Pons (tissue), 1 donor: Measurements from ENCODE around the gene ZNF548.
"Not testable (repeated sequence)": the region's sequence is repeated elsewhere in the genome, so short reads cannot be mapped to it uniquely, and the experiment has no call there.

ENCODE experiments used
- DNase-seq: peaks from one replicate; pipeline ENCODE4 v3.0.0-alpha.2; 2016; ENCODE audit warnings: low spot score

The ZNF548 gene

DNA sequence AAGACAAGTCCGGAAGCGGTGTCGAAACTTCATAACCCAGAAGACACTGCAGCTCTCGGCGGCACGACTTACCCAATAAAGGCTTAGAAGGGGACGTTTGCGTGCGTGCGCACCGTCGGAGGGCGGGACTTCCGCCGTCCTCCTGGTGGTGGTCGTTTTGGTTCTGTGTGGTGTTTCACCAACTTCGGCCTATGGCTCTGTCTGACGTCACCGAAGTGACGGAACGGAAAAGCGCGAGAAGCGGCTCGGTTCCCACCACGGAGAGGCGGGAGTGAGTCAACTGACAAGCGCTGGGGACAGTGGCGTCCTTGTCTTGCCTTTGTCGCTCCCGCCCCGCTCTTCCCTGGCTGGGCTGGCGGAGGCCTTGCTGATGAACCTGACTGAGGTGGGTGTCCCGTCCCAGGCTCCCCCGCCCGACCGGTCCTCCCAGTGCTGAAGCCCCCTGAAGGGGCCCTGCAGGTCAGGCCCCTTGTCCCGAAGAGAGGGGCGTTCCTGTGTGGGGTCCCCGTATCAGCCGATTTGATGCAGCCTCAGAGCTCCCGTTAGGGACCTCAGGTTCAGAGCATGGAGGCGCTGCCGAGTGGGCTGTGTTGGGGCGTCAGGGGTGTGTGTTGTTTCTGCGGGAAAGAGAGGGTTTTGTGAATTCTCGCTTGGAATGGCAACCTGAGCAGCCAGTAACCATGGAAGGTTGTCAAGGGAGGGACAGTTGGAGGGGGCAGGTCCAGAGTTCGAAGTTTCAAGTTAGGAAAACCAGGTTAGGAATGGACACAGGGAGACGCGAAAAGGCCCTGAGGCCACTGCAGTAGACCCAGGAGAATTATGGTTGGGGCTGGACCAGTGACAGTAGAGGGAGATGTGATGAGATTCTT lies at the start of gene ZNF548:
Gene ZNF548, plus strand, starts transcription at position 125 of the 869 bp plus-strand sequence. Its CDS starts 246 bp downstream, at position 371.
- DNase-seq = peak; percentile 99

DNA sequence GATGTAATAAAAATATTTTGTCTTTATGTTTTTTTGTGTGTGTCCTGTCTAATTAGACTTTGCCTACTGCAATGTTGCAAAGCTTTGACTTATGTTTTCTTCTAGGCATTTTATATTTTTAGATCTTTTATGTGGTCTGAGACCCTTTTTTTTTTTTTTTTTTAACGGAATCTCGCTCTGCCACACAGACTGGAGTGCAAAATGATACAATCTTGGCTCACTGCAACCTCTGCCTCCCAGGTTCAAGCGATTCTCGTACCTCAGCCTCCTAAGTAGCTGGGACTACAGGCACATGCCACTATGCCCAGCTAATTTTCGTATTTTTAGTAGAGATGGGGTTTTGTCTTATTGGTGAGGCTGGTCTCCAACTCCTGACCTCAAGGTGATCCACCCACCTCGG lies 47.1 kb upstream of the ZNF548 start:
- DNase-seq = no peak

DNA sequence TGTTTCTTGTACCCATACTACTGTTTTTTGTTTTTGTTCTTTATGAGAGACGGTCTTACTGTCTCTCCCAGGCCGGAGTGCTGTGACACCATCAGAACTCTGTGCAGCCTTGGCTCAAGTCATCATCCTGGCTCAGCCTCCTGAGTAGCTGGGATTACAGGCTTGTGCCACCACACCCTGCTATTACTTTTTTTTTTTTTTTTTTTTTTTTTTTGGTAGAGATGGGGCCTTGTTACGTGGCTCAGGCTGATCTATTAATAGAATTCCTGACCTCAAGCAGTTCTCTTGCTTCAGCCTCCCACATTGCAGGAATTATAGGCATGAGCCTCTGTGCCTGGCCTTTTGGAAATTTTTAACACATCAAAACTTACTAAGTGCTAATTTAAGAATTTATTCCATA lies 41.5 kb upstream of the ZNF548 start:
- DNase-seq = no peak

DNA sequence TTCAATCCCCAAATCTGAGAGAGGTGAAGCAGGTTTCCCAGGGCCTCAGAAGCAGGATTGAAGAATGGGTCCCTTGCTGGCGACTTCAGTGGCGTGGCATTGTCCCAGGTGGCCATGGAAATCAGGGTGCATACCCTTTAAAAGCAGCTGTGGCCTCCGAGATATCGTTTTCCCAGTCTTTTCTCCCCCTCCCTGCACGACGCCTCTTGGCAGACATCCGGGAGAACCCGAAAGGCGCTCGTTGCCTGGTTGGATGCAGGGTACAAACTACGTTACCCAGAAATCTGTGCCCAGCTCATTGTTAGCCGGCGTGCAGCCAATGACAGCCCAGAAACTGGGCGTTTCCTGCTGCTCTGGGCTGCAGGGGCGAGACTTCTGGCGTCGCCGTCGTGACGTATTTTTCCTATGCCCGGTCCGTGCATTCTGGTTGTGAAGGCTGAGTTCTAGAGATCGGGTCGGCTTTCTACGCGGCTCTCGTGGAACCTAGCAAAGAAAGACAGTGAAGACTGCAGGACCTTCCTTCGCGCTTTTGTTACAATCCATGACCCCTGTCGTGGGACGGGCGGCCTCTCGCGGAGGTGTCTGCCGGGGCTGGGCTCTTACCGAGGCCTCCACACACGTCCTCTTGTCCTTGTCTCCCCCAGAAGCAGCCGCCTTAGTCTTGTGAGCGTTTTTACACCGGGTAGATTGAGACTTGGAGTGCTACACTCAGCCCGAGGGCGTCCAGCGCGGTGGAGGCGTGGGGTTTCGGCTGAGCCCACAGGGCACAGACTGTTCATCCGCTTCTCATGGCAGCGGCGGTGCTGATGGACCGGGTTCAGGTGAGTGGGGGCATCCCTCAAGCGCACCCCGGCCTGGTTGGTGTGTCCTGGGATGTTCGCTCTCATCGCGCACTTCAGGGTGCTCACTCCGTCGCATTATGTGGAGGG lies 38.5 kb upstream of the ZNF548 start, which contains the start of gene ZNF304:
Gene ZNF304, plus strand, starts transcription at position 395 of the 929 bp plus-strand sequence. Its CDS starts 394 bp downstream, at position 789.
- DNase-seq = peak; percentile 96

DNA sequence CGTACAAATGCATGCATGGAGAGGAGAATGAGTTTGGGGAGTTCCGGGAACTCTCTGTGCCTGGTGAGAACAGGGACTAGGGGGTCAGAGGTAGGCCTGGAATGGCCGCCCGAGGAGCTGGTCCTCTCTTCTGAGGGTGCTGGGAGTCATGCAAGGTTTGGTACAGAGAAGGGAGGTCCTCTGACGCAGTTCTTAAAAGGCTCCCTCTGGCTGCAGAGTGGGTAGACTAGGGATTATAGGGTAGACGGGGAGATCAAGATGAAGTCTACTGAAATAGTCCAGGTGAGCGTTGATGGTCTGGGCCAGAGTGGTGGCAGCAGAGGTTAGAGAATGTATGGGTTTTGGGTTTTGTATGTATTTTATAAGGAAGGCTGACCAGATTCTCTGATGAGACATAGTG lies 37.8 kb upstream of the ZNF548 start:
- DNase-seq = no peak

DNA sequence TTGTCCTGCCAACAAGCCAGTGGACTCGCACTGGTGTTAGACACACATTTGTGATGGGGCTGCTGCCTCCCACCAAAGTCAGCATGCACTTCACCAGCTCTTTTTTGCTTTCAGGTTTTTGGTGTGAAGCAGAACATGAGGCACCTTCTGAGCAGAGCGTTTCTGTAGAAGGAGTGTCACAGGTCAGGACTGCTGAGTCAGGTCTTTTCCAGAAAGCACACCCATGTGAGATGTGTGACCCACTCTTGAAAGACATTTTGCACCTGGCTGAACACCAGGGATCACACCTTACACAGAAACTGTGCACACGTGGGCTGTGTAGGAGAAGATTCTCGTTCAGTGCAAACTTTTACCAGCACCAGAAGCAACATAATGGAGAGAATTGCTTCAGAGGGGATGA lies 33.7 kb upstream of the ZNF548 start:
- DNase-seq = no peak

DNA sequence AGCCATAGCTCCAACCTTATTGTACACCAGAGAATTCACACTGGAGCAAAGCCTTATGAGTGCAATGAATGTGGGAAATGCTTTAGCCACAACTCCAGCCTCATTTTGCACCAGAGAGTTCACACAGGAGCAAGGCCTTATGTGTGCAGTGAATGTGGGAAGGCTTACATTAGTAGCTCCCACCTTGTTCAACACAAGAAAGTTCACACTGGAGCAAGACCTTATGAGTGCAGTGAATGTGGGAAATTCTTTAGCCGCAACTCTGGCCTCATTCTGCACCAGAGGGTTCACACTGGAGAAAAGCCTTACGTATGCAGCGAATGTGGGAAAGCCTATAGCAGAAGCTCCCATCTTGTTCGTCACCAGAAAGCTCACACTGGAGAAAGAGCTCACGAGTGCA lies 32.2 kb upstream of the ZNF548 start:
- DNase-seq = no peak

DNA sequence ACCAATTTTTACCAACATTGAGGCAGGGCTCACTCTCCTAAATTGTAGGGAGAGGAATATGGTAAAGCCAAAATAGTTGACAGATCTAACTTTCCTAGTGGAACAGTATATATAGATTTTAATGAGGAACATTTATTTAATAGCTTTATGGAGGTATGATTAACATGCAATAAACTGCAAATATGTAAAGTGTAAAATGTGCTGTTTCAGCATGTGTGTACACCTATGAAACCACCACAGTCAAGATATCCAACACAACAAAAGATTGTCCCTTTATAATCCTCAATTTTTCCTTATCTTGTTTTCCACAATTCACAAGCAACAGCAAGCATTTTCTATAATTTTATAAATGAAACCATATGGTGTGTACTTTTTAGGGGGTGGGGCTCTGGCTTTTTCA lies 30.4 kb upstream of the ZNF548 start:
- DNase-seq = no peak

DNA sequence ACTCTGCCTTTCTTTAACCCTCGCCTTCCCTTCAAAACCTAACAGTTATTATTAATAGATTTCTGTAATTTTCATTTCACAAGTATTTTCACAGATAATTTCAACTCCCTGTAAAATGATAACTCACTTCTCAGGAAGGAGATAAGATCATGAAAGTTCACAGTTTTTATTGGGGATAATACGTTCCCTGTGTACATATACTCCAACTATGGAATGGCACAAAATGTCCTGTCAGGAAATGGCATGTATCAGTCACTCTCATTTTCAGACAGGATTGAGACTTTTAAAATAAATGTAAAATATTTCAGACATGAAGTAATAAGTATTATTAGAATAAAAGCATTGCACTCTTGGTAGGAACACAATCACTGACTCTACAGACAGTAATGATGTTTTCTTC lies 27.2 kb upstream of the ZNF548 start:
- DNase-seq = no peak

DNA sequence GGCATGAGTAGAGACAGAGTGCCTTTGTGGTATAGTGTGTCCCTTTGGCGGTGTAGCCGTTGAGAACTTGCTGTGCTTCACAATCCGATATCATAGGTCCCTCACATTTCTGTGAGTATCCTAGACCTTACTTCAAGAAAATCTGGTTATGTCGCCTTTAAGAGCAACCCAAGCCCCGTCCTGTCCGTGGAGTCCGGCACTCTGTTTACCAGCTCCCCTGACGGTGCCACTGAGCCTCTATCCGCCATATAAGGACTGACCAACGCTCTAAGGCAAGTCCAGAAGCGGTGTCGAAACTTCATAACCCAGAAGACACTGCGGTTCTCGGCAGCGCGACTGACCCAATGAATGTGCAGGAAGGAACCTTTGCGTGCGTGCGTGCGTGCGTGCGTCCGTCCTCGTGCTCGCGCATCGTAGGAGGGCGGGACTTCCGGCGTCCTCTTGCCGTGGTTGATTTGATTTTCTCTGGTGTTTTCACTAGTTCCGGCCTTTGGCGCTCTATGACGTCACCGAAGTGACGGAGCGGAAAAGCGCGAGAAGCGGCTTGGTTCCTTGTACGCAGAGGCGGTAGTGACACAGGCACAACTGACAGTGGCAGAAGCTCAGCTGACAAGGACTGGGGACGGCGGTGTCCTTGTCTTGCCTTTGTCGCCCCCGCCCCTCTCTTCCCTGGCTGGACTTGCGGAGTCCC lies 26.5 kb upstream of the ZNF548 start, which contains the start of the genes TRAPPC2B and ZNF547:
Gene TRAPPC2B, plus strand, starts transcription at position 555 of the 691 bp plus-strand sequence. CDS start 1,283 bp downstream, outside the sequence.
Gene ZNF547, plus strand, starts transcription at position 555 of the 691 bp plus-strand sequence. CDS start 5,005 bp downstream, outside the sequence.
- peak; percentile 98 for DNase-seq

DNA sequence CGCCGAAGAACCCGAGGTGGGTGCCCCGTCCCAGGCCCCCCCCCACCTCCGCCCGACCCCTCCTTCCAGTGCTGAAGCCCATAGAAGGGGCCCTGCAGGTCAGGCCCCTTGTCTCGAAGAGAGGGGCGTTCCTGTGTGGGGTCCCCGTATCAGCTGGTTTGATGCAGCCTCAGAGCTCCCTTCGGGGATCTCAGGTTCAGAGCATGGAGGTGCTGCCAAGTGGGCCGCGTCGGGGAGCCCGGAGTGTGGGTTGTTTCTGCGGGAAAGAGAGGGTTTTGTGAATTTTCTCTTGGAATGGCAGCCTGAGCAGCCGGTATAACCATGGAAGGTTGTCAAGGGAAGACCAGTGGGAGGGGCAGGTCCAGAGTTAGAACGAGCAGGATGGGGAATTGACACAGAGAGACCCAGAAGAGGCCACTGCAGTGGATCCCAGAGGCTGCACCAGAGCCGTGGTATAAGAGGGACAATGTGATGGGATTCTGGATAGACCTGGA lies 25.9 kb upstream of the ZNF548 start:
- peak; percentile 4 for DNase-seq

DNA sequence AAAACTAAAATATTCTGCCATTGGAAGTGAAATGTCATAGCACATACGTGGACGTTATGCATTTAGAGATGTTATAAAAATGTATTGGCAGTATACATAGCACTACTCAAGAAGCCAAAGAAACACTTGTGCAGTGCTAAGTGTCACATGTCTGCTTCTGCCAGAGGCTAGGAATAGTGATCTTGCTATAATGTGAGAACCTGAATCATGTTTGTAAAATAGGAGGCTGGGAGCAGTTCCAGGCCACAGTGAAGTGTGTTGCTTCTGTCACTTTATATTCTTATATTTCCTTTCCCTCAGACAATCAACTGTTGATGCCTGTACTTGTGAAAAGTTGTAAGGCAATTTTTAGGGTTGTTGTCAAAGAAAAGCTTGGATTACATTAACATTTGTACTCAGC lies 22.9 kb upstream of the ZNF548 start:
- no peak for DNase-seq

DNA sequence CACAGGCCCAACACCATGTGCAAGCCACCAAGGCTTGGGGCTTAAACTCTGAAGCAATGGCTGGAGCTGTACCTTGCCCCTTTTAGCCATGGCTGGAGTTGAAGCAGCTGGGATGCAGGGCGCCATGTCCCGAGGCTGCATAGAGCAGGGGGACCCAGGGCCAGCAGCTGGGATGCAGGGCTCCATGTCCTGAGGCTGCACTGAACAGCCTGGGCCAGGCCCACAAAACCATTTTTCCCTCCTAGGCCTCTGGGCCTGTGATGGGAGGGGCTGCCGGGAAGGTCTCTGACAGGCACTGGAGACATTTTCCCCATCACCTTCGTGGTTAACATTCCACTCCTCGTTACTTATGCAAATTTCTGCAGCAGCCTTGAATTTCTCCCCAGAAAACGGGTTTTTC lies 15.5 kb upstream of the ZNF548 start:
- DNase-seq = no peak

DNA sequence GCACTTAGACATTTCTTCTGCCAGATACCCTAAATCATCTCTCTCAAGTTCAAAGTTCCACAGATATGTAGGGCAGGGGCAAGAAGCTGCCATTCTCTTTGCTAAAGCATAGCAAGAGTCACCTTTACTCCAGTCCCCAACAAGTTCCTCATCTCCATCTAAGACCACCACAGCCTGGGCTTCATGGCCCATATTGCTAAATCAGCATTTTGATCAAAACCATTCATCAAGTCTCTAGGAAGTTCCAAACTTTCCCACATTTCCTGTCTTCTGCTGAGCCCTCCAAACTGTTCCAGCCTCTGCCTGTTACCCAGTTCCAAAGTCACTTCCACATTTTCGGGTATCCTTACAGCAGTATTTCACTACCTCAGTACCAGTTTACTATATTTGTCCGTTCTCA lies 15.0 kb upstream of the ZNF548 start:
- DNase-seq = not testable (repeated sequence)

DNA sequence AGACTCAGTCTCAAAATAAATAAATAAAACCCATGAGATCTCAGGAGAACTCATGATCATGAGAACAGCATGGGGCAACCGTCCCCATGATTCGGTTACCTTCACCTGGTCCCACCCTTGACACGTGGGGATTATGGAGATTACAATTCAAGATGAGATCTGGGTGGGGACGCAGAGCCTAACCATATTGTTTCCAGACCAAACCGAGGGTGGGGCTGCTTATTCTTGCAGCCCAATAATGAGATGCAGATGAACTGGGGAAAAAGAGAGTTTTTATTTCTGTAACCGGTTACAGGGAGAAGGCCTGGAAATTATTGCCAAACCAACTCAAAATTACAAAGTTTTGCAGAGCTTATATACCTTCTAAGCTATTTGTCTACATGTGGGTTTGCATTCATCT lies 13.5 kb upstream of the ZNF548 start:
- no peak for DNase-seq

DNA sequence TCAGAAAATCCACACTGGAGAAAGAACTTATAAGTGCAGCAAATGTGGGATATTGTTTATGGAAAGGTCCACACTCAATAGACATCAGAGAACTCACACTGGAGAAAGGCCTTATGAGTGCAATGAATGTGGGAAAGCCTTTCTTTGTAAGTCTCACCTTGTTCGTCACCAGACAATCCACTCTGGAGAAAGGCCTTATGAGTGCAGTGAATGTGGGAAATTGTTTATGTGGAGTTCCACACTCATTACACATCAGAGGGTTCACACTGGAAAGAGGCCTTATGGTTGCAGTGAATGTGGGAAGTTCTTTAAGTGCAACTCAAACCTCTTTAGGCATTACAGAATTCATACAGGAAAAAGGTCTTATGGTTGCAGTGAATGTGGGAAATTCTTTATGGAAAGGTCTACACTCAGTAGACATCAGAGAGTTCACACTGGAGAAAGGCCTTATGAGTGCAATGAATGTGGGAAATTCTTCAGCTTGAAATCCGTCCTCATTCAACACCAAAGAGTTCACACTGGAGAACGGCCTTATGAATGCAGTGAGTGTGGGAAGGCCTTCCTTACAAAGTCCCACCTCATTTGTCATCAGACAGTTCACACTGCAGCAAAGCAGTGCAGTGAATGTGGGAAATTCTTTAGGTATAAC lies 12.0 kb upstream of the ZNF548 start:
- no peak for DNase-seq

DNA sequence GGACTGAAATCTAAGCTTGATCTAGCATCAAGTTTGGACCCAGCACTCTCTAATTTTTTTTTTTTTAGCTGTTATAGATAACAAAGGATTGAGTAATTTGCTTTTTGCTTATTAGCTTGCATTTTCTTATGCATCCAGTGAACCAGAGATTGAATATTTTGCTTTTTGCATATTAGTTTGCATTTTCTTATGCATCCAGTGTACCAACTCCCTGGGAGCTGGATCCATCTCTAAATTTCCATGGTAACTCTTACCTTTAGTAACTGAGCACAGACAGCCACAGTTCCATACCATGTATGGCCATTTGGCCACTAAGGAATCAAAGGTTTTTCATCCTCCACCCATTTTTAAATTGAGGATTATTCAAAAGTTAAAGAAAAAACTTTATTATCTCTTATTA lies 8.7 kb upstream of the ZNF548 start:
- DNase-seq = no peak

DNA sequence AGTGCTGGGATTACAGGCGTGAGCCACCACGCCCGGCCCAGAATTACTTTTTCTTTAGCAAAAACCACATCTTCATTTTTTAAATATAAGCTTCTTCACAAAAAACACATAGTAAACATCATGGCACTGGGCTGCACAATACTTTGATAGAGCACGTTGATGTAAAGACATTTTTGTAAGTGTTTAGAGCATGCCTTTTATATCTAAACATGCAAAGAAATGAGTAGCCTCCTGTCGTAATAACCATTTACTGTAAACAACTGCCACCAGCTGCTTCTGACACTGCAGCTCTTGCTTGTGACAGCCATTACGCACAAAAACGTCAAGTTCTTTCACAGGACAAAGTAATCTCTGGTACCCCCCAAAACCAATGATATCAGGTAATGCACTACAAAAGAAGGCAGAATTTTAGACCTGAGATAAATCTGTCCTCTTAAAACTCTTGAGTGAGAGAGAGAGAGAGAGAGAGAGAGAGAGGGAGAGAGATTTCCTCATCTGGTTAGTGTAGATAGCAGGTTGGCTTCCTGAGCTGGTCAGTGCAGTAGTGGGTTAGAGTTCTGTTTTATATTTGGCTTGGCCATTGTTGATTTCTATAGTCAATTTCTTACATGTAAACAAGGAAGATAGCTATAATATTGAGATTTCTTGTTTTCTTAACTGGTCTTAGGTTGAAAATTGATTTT lies 6.7 kb upstream of the ZNF548 start:
- DNase-seq = no peak

DNA sequence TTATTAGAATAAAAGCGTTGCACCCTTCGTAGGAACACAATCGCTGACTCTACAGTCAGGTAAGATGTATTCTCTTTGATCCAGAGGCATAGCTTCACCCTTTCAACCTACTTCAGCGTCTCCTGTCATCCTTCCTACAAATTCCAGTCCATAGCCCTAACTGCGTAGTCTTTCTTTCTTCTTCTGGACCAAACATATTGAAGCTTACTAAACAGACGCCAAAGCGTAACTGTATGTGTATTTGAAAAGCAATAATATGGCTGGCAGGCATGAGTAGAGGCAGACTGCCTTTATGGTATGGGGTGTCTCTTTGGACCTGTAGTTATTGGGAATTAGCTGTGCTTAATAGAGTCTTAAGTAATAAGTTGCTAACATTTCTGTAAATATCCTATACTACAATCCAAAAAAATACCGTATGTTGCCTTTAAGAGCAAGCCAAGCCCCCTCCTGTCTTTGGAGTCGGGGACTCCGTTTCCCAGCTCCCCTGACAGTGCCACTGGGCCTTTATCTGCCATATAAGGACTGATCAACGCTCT lies 392 bp upstream of the ZNF548 start:
- no peak for DNase-seq

DNA sequence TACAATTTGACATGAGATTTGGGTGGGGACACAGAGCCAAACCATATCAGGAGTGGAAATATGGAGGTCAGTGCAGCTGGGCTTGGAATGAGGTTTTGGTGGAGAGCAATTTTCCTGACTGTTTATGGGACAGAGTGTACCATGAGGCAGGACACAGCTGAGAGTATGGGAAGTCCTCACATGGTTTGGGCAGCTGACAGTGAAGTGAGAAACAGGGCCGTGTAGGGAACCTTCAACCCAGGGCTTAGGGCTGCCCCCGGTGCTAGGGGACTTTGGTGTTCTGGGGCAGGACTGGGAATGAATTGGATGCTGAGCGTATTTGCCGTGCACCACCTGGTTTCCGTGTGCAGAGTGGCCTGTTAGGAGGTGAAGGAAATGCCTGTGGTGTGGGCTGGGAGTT lies 6.1 kb downstream of the ZNF548 start:
- DNase-seq = no peak
